Omental fat pad (tissue), 4 donors: ENCODE measurements around the gene SYK. TPM values are rescaled to one million over a fixed set of nuclear protein-coding genes. Genes with fewer than 3 reads are reported as not detected.

Source experiments
- ATAC-seq: fragments of 150-250 bp; one replicate; pipeline ENCODE4 v1.9.1; 2016; ENCODE audit warnings: mild to moderate bottlenecking, moderate library complexity; ENCODE audit not compliant: low FRiP score
- DNase-seq: peaks from one replicate; pipeline ENCODE4 v3.0.0-alpha.2; 2019; ENCODE audit warnings: low spot score
- total RNA-seq, 4 donors: library from RNA; depleted of rRNA; stranded (reverse); fragments of >200 nt; gene quantifications; one replicate each; pipeline ENCODE4 v1.1.0, GENCODE V29; 2016
- TF ChIP-seq, protein P1 (sequence below), 3 donors: fragments of 450-650 bp; IDR thresholded peaks; one replicate each; pipeline ENCODE4 v1.5.1; 2016 to 2017; ENCODE audit warnings: antibody characterized with exemption in 3 of 3, mild to moderate bottlenecking in 3 of 3, moderate library complexity in 2 of 3

Gene SYK
- total RNA-seq, 4 donors from 2014 or later: 12.4 to 36.1 (median 25.9) TPM

DNA sequence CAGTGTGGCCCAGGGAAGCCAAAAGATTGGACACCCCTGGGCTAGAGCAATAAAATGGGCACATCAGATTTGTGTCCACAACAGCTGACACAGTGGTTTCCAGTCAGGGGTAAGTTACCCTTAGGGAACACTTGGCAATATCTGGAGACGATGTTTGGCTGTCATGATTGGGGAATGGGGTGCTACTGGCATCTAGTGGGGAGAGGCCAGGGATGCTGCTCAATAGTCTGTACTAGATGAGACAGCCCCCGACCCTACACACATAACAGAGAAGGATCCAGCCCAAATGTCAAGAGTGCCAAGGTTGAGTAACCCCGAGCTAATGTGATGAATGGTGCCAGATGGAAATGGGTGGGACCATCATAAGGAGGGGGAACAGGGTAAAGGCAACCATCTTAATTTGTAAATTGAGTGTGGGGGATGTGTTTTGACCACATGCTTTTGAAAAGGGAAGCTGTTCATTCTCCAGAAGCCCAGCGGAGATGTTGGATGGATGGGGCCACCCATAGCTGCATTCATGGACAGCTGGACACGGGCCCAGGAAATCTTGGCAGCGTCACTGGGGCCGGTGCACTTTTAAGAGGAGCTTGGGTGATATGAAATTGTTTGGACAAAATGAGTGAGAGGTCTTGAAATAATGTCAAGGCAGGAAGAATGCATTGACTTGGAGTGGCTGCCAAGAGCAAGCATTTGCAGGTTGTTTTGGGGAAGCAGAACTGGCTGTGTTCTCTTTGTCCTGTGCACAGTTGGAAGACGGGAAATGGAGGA, 33.4 kb downstream of the SYK start:
- ATAC-seq (no peak), DNase-seq (no peak)
- TF ChIP-seq, protein P1, sequence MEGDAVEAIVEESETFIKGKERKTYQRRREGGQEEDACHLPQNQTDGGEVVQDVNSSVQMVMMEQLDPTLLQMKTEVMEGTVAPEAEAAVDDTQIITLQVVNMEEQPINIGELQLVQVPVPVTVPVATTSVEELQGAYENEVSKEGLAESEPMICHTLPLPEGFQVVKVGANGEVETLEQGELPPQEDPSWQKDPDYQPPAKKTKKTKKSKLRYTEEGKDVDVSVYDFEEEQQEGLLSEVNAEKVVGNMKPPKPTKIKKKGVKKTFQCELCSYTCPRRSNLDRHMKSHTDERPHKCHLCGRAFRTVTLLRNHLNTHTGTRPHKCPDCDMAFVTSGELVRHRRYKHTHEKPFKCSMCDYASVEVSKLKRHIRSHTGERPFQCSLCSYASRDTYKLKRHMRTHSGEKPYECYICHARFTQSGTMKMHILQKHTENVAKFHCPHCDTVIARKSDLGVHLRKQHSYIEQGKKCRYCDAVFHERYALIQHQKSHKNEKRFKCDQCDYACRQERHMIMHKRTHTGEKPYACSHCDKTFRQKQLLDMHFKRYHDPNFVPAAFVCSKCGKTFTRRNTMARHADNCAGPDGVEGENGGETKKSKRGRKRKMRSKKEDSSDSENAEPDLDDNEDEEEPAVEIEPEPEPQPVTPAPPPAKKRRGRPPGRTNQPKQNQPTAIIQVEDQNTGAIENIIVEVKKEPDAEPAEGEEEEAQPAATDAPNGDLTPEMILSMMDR (IDR thresholded peaks at IDR 0.05): no peak

DNA sequence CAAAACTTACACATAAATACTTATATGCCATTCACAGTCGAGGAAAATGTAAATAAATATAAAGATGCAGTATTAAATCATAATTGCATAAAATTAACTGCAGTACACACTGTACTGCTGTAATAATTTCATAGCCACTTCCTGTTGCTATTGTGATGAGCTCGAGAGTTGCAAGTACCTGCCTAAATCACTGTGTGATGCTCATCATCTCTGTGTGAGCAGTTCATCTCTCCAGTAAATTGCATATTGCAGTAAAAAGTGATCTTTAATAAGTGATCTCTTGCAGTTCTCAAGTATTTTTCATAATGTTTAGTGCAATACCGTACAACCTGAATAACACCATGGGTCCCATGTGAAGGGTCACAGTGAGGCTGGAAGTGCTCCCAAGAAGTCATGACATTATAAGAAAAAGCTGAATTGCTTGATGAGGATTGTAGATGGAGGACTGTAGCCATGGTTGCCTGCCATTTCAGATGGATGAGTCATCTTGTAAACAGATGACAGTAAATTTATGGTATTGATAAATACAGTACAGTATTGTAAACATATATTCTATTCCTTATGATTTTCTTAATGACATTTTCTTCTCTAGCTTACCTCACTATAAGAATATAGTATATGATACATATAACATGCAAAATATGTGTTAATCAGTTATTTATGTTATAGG, 34.9 kb downstream of the SYK start:
- DNase-seq (no peak), ATAC-seq (no peak)
- TF ChIP-seq, protein P1 (IDR thresholded peaks at IDR 0.05): no peak

- DNase-seq (no peak), ATAC-seq (no peak)
- TF ChIP-seq, protein P1 (IDR thresholded peaks at IDR 0.05): no peak
Observed at GRCh38 chr9:90838098-90838497, 36.5 kb downstream of the SYK start.

GRCh38 chr9:90838581-90839154, 37.0 kb downstream of the SYK start:
- ATAC-seq (no peak), DNase-seq (no peak)
- TF ChIP-seq, protein P1 (IDR thresholded peaks at IDR 0.05): no peak

DNA sequence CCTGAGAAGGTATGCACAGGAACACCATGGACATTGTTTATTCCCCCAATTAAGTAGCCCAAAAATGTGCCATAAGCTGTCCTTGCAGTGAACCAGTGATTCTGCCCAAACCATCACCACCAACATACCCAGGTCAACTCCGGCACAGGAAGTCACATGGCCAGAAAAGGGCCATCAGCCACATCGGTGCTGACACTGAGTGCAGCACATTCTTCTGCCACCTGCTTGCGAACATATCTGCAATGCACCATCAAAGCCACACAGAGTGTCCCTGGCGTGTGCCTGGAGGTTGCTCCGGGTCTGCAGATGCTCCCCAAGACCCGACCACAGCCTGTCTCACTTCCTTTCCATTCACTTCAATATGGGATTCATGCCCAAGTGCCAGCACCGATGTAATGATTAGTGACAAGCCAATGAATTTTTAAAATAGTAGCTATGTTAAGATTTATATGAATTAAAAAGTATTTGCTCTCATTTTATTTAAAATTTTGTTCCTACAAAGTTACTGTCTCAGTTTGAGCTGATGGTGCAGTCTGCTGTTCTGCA, 37.6 kb downstream of the SYK start:
- TF ChIP-seq, protein P1 (IDR thresholded peaks at IDR 0.05): no peak
- no peak for ATAC-seq
- DNase-seq: no peak

DNA sequence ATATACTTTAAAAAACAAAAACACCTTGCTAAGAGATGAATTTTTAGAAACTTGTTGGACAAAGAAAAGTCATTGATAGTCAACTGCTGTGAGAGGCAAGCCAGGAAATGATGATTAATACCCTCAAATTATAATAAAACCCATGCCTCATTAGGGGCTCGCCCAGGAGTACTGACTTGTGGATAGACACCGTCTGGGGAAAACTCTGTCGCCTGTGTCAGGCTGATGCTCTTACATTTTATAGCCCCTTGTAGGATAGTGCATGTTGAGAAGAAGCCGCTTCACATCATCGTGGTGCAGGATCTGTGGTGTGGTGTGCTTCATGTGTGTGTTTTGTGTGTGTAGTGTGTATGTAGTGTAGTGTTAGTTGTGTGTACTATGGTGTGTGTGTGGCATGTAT, 39.1 kb downstream of the SYK start:
- TF ChIP-seq, protein P1 (IDR thresholded peaks at IDR 0.05): no peak
- DNase-seq: no peak
- ATAC-seq: no peak
